PC-9 (cell line): ENCODE data around the gene DNAAF5. TPM values are rescaled to one million over a fixed set of nuclear protein-coding genes. Genes with fewer than 3 reads are reported as not detected.

Experiments
- BruUV-seq: library from RNA; stranded (reverse); fragments of 400-500 nt; replicated peaks from 2 replicates; lab custom pipeline; 2021; lab: Mats Ljungman, UMichigan
- CTCF ChIA-PET: fragments of 300-600 bp; sonication (Branson Sonifier 250); formaldehyde crosslinking; loops from one replicate; lab custom pipeline; 2022; ENCODE audit warnings: antibody characterized with exemption; lab: Charles Lee
- POLR2A ChIA-PET: fragments of 300-600 bp; sonication (Branson Sonifier 250); formaldehyde crosslinking; loops from one replicate; lab custom pipeline; 2022; ENCODE audit warnings: antibody characterized with exemption; ENCODE audit not compliant: unreplicated experiment; lab: Charles Lee
- DNase-seq, 2 experiments: peaks; one replicate each; pipeline versions ENCODE4 v3.0.0 to v3.0.0-alpha.2; 2015 to 2022; ENCODE audit warnings: mixed read lengths in 1 of 2
- H2AFZ ChIP-seq: fragments of 200-600 bp; sonication (generic); 2 replicates; pipeline ENCODE4 v1.8.1; 2017; ENCODE audit warnings: antibody characterized with exemption
- H3F3A ChIP-seq: fragments of 200-600 bp; sonication (generic); 2 replicates; pipeline ENCODE4 v1.8.1; 2017; ENCODE audit warnings: antibody characterized with exemption, mild to moderate bottlenecking, low read depth; ENCODE audit not compliant: insufficient read depth
- H3K27ac ChIP-seq: fragments of 200-600 bp; sonication (generic); 2 replicates; pipeline ENCODE4 v1.6.1; 2016; ENCODE audit warnings: mixed run types
- H3K27me3 ChIP-seq: fragments of 200-600 bp; sonication (generic); 2 replicates; pipeline ENCODE4 v1.6.1; 2016; ENCODE audit warnings: low read depth, mixed run types; ENCODE audit not compliant: insufficient read depth
- H3K36me3 ChIP-seq: fragments of 200-600 bp; sonication (generic); 2 replicates; pipeline ENCODE4 v1.6.1; 2016; ENCODE audit warnings: low read depth, mixed run types
- H3K4me1 ChIP-seq: fragments of 200-600 bp; sonication (generic); replicated peaks from 2 replicates; pipeline ENCODE4 v1.6.1; 2016; ENCODE audit warnings: mixed run types; ENCODE audit not compliant: insufficient read depth
- H3K4me2 ChIP-seq: fragments of 200-600 bp; sonication (generic); 2 replicates; pipeline ENCODE4 v1.6.1; 2017; ENCODE audit warnings: mixed run types
- H3K4me3 ChIP-seq: fragments of 200-600 bp; sonication (generic); 2 replicates; pipeline ENCODE4 v1.6.1; 2016; ENCODE audit warnings: mixed run types
- H3K79me2 ChIP-seq: fragments of 200-600 bp; sonication (generic); 2 replicates; pipeline ENCODE4 v1.6.1; 2017; ENCODE audit warnings: low read depth, mixed run types
- H3K9me2 ChIP-seq: fragments of 200-600 bp; sonication (generic); 2 replicates; pipeline ENCODE4 v1.8.1; 2017; ENCODE audit warnings: mild to moderate bottlenecking; ENCODE audit not compliant: insufficient read depth
- H3K9me3 ChIP-seq: fragments of 200-600 bp; sonication (generic); 2 replicates; pipeline ENCODE4 v1.8.1; 2016; ENCODE audit warnings: low read depth; ENCODE audit not compliant: insufficient read depth
- H4K20me1 ChIP-seq: fragments of 200-600 bp; sonication (generic); 2 replicates; pipeline ENCODE4 v1.8.1; 2017; ENCODE audit not compliant: insufficient read depth
- CTCF ChIP-seq: fragments of 200-600 bp; sonication (generic); conservative IDR thresholded peaks from 2 replicates; pipeline ENCODE4 v1.6.1; 2017; ENCODE audit warnings: mixed run types, antibody characterized with exemption, mild to moderate bottlenecking, moderate library complexity
- EZH2 ChIP-seq: fragments of 200-600 bp; sonication (generic); IDR thresholded peaks from 2 replicates; pipeline ENCODE4 v1.8.0; 2017; ENCODE audit warnings: antibody characterized with exemption, low read depth
- intact Hi-C: fragments of 100-400 bp; cut with micrococcal nuclease; formaldehyde crosslinking; loops from one replicate; pipeline ENCODE4 v1.10.0; 2022; ENCODE audit not compliant: unreplicated experiment
- total RNA-seq: library from RNA; stranded (reverse); gene quantifications from 2 replicates; pipeline ENCODE4 v1.2.3, GENCODE V29; 2021

The DNAAF5 gene
- total RNA-seq, 1 experiment from 2014 or later = 63.2 TPM

- intact Hi-C loops = no loop called here
- H3K9me3 ChIP-seq = no peaks in the 10 kb centered on the region
- no peak for DNase-seq
- TF ChIP-seq CTCF = no peak
- TF ChIP-seq EZH2 = no peak
- H3K27ac ChIP-seq = no peak overlapping the region
- no peak overlapping the region for H3K4me2 ChIP-seq
- CTCF ChIA-PET = no interaction called here
- no peak overlapping the region for H2AFZ ChIP-seq
- no peaks in the 10 kb centered on the region for H3K4me1 ChIP-seq
- H4K20me1 ChIP-seq = peaks cover 5% of the 10 kb centered on the region
- H3K36me3 ChIP-seq = peaks cover 25% of the 10 kb centered on the region
- H3K79me2 ChIP-seq = no peaks in the 10 kb centered on the region
- no peak overlapping the region for H3K4me3 ChIP-seq
- H3K27me3 ChIP-seq = no peaks in the 10 kb centered on the region
- no peaks in the 10 kb centered on the region for H3K9me2 ChIP-seq
- POLR2A ChIA-PET = no interaction called here
- no peaks in the 10 kb centered on the region for H3F3A ChIP-seq
- BruUV-seq = no TSS peak
Observed at GRCh38 chr7:761631-762030, 35.1 kb downstream of the DNAAF5 start.

- Histone ChIP-seq H3F3A (no peaks in the 10 kb centered on the region), H3K79me2 (no peaks in the 10 kb centered on the region), H2AFZ (no peak overlapping the region), H3K4me3 (no peak overlapping the region), H3K4me2 (no peak overlapping the region), H3K27ac (no peak overlapping the region), H3K9me3 (no peaks in the 10 kb centered on the region), H3K27me3 (no peaks in the 10 kb centered on the region), H4K20me1 (peaks cover 9% of the 10 kb centered on the region), H3K9me2 (no peaks in the 10 kb centered on the region), H3K4me1 (no peaks in the 10 kb centered on the region), H3K36me3 (peaks cover 24% of the 10 kb centered on the region)
- BruUV-seq = no TSS peak
- TF ChIP-seq CTCF (no peak), EZH2 (no peak)
- CTCF ChIA-PET = no interaction called here
- intact Hi-C loops = no loop called here
- DNase-seq = no peak
- POLR2A ChIA-PET = no interaction called here
Observed at GRCh38 chr7:762885-763284, 36.4 kb downstream of the DNAAF5 start.

- H3K9me3 ChIP-seq = no peaks in the 10 kb centered on the region
- no peak overlapping the region for H2AFZ ChIP-seq
- H3K27me3 ChIP-seq = no peaks in the 10 kb centered on the region
- H4K20me1 ChIP-seq = peaks cover 12% of the 10 kb centered on the region
- H3K4me1 ChIP-seq = no peaks in the 10 kb centered on the region
- ChIA-PET POLR2A (no interaction called here), CTCF (no interaction called here)
- no peak overlapping the region for H3K4me3 ChIP-seq
- no peaks in the 10 kb centered on the region for H3F3A ChIP-seq
- no peaks in the 10 kb centered on the region for H3K9me2 ChIP-seq
- no peak overlapping the region for H3K27ac ChIP-seq
- no peak overlapping the region for H3K4me2 ChIP-seq
- peaks cover 24% of the 10 kb centered on the region for H3K36me3 ChIP-seq
- H3K79me2 ChIP-seq = no peaks in the 10 kb centered on the region
- no peak for TF ChIP-seq CTCF
- TF ChIP-seq EZH2 = no peak
- no peak for DNase-seq
- intact Hi-C loops = no loop called here
- BruUV-seq = no TSS peak
Observed at GRCh38 chr7:763762-764161, 37.3 kb downstream of the DNAAF5 start.
